AG04449 (cell line): Measurements from ENCODE around the gene PIGM.
A peak's percentile ranks its signal among the peaks of the same experiment; 100 is the strongest.

Source experiments
- CTCF ChIA-PET: fragments of 350-600 bp; formaldehyde crosslinking; extraction: SDS; loops from one replicate; lab custom pipeline; 2021; ENCODE audit warnings: antibody characterized with exemption; lab: Yijun Ruan, JAX
- POLR2A ChIA-PET: fragments of 400-600, 350-600 bp; formaldehyde crosslinking; extraction: SDS; loops from one replicate; lab custom pipeline; 2020; ENCODE audit warnings: antibody characterized with exemption, inconsistent platforms; lab: Yijun Ruan, JAX
- DNase-seq: peaks from one replicate; pipeline ENCODE4 v3.0.0-alpha.2; 2010; ENCODE audit warnings: low read depth, low spot score
- H3K4me3 ChIP-seq: 2 replicates; pipeline ENCODE4 v1.5.1; 2011; ENCODE audit warnings: low read depth, mild to moderate bottlenecking, control low read depth, low read length
- CTCF ChIP-seq: IDR thresholded peaks from one replicate; pipeline ENCODE4 v1.5.1; 2011; ENCODE audit warnings: mild to moderate bottlenecking, moderate library complexity, low read length, control low read depth, inconsistent platforms; ENCODE audit not compliant: insufficient read depth; ENCODE audit errors: missing control alignments

Gene PIGM

GRCh38 chr1:160069460-160070231, 37.9 kb upstream of the PIGM start, which contains the start of gene KCNJ10:
KCNJ10 (minus strand) TSS chr1:160070160; CDS start chr1:160042532, 27,628 bp downstream.
- DNase-seq, result no peak
- peak within 1 kb of the TSS; percentile 61 for H3K4me3 ChIP-seq
- TF ChIP-seq CTCF, result no peak
- ChIA-PET POLR2A (no interaction called here), CTCF (interaction anchor here (0.7 to 11.7 kb wide), 6 partner anchors 9 to 62 kb away, joined by 3 to 116 read pairs (median 4); partner anchors contain the start of gene KCNJ9)

GRCh38 chr1:160068225-160068624, 36.4 kb upstream of the PIGM start:
- POLR2A ChIA-PET, result no interaction called here
- DNase-seq, result no peak
- no peak overlapping the region for H3K4me3 ChIP-seq
- TF ChIP-seq CTCF, result no peak
- CTCF ChIA-PET, result interaction anchor here (1.0 to 11.7 kb wide), 8 partner anchors 8 to 22 kb away, joined by 3 to 116 read pairs (median 10); partner anchors contain the start of gene KCNJ9

GRCh38 chr1:160066829-160067745, 35.3 kb upstream of the PIGM start:
- H3K4me3 ChIP-seq, result no peak overlapping the region
- CTCF ChIA-PET, result interaction anchor here (0.5 to 3.2 kb wide), 8 partner anchors 10 to 21 kb away, joined by 3 to 18 read pairs (median 8); partner anchors contain the start of gene KCNJ9
- no peak for TF ChIP-seq CTCF
- DNase-seq, result no peak
- POLR2A ChIA-PET, result no interaction called here

GRCh38 chr1:160064746-160065145, 33.0 kb upstream of the PIGM start:
- ChIA-PET POLR2A (no interaction called here), CTCF (interaction anchor here (2.7 to 10.0 kb wide), 3 partner anchors 14 to 22 kb away, joined by 15 to 58 read pairs (median 21); no protein-coding TSS in a partner anchor)
- DNase-seq, result no peak
- no peak for TF ChIP-seq CTCF
- no peak overlapping the region for H3K4me3 ChIP-seq

GRCh38 chr1:160064164-160064563, 32.4 kb upstream of the PIGM start:
- ChIA-PET POLR2A (no interaction called here), CTCF (interaction anchor here (0.8 to 10.0 kb wide), 4 partner anchors 15 to 56 kb away, joined by 3 to 58 read pairs (median 18); no protein-coding TSS in a partner anchor)
- no peak for DNase-seq
- H3K4me3 ChIP-seq, result no peak overlapping the region
- no peak for TF ChIP-seq CTCF
